HG02798 (cell line): ENCODE results near the gene UNC5B.

ENCODE experiments used
- ATAC-seq: cut with Tn5 transposase; IDR thresholded peaks from one replicate; pipeline ENCODE4 v1.9.1; 2021; ENCODE audit warnings: mild to moderate bottlenecking; ENCODE audit not compliant: unreplicated experiment, poor library complexity

Gene UNC5B

DNA sequence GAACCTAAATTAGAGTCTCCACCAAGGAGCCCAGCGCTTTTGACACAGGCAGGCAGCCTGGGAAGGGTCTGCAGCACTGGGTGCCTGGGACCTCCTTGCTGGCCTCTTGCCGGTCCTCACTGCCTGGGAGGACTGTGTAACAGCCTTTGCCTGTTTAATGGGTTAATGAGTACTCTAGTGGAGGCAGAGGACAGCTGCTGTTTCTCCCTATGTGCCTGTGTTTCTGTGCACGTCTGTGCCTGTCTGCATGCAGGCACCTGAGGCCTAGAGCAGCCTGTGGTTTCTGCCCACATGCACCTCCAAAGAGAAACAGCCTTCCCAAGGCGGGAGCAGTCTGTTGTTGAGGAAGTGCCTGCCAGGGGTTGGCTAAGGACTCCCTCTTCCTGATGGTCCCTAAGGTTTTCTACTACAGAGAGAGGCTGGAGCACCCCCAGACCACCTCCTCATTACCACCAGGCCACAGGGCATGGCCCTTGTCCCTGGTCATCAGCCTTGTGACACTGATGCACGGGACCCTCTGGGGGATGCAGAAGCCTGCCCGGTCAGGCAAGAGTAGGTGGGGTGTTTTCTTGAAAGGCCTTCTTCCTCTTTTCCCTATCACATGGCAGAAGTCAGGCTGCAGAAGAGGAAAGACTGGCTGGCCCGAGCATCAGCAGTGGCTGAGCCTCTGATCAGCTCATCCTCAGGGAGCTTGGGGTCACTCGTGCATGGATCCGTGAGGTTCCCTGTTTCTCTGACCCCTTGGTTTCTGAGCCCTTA is 120.9 kb downstream of the UNC5B start:
- peak; percentile 48 for ATAC-seq

DNA sequence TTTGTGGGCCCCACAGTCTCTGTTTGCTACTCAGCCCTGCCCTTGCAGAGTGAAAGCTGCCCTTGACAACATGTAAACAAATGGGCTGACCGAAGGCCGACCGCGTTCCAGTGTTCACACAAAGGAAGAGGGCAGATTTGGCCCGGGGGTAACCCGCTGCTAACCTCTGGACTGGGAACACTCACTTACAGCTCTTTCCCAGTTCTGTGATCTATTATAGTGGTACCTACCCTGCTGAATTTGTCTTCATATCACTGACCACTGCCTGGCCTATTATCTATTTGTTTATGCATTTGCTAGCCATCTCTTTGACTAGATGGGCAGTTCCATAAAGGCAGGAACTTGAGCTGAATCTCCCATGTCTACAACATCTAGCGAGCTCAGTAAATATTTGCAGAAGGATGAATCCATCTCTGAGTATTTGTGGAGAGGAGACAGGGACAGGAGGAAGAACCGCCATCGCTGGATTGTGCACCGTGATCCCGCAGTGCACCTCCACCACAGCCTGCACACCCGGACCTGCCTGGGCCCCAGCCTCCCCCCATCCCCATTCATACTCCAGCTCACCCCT is 121.9 kb downstream of the UNC5B start:
- ATAC-seq, result no peak

DNA sequence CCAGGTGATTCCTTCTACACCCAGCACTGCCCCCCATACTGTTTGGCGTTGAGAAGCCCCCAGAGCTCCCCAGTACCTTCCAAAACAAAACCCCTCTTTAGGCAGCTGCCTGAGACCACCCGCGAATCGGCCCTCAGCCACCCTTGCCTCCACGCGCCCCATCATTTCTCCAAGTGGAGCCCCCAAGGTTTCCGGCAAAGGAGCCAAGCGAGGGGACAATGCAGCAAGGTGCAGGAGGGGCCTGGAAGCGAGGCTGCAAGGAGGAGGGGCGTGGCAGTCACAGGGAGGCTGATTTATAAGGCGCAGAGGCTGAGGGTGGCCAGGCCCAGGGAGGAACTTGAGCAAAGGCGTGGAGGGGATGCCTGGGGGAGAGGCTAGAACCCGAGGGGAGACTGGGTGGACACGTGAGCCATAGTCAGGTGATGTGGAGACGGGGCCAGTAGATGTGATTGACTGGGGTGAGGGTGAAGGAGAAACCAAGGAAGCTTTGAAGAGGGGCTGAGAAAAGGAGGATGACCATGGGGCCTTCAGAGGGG is 122.9 kb downstream of the UNC5B start:
- no peak for ATAC-seq

DNA sequence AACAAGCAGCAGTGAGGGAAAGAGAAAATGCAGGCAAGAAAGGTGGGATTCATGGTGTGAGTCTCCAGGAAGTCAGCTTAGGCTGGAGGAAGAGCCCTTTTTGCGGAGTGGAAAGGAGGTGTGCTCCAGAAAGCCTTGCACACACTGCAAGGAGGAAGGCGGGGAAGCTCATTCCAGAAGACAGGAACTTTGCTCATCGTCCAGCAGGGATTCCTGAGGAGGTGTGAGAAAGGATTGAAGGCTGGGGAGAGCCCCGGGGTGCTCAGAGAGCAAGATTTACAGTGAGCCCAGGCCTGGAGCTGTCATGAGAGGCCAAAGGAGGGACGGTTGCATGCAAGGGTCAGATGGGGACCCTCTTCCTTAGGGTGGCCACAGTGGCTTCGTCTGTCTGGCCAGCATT is 124.3 kb downstream of the UNC5B start:
- no peak for ATAC-seq

DNA sequence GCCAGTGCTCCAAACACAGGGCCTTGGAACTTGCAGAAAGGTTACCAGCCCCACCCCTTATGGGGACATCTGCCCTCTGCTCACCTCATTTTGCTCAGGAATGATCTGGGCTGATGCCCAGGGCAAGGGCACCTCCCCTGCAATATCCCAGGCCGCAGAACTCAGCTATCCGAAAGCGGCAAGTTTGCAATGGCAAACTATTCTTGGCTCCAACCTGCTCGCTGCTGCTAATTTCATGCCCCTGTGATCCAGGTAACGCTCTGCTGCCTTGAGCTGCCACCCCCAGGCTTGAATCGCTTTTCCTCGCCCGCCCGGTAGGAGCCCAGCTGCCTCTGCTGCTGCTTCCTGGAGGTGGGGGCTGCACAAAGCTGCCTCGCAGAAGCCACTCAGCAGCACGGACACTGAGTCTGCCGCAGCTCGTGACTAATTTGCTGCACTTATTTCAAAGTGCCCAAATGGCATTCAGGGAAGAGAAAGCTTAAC is 124.9 kb downstream of the UNC5B start:
- ATAC-seq, result no peak

DNA sequence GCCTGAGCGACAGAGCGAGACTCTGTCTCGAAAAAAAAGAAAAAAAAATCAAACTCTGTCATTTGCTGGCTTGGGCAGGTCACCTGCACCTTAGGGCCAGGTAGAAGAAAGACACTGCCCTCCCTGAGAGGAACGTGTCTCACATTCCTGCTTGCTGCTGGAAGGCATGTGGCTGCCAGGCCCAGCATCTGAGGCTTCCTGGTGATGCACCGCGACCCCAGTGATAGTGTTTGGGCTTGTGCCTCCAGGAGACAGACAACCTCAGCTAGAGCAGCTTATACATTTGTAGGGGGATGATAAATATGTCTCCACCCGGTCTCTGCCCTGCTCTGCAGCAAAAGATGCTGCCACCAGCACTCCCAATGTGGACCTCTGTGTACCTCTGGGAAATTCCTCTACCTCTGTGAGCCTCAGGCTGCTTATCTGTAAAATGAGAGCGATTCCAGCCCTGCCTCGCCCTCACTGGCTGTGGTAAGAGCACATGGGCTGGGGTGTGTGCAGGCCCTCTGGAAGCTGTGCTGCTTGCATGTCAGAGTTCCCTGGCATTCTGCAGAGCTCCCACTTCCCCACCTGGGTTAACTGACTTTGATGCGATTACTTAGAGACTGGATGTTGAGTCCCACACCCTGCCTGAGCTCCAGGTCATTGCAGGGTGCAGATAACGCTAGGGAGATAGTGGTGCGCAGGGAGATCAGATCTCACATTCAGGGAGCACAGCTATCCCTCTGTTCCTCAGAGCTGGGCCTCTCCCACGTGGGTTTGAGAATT is 126.5 kb downstream of the UNC5B start:
- no peak for ATAC-seq

DNA sequence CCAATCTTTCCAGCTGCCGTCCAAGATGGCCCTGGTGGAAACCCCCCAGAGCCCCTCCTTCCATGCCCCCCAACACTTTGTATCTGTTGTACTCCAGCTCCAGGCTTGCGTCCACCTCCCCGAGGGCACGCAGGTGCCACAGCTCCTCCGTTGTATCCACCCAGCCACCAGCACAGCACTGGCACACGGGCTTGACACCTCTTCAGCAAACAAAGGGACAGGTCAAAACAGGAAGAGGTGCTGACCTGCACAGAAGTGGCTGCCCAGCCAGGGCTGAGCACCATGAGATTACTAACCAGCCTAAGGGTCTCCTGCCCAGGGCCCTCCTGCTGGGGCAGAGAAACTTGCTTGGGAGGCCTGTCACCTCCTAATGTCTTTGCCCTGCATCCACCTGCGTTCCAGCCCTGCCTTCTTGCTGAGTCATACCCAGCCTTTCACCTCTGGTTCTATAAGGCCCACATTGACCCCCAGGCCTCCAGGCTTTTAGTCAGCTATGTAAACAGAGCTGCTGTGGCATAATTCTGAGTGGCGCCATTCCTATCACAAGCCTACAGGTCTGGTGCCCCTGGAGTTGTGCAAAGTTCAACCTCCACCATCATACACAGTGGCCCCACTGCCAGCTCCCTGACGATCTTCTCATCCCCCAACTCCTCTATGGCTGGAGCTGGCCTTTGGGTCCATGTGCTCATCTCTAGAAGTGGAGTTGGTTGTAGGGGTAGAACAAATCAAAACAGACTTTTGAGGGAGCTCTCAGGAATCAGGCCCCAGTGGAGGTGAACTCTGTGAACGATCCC is 127.6 kb downstream of the UNC5B start:
- no peak for ATAC-seq

DNA sequence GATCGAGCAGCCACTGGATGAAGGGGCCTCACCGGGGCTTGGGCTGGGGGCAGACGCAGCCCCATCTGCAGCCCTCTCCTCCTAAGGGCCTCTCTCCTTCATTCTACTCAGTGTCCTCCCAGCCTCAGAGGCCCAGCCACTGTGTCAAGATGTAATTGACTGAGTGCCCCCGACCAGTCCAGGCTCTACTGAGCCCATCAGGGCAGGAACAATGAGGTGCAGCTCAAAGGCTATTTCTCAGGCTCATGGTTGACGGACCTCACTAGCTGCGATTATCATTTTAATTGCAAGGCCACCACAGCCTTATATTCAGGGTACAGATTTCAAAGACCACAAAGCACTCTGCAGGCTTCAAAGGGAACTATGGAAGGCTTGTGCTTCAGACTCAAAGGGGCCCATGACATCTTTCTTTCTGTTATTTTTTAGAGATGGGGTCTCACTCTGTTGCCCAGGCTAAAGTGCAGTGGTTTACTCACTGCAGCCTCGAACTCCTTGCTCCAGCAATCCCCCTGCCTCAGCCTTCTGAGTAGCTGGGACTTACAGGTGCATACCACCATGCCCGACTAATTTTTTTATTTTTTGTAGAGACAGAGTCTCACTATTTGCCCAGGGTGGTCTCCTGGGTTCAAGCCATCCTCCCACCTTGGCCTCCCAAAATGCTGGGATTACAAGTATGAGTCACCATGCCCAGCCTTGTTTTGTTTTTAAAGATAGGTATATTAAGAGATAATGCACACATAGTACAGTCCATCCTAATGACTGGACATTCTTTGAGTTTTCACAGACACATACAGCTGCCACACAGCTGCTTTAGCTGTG is 130.4 kb downstream of the UNC5B start:
- no peak for ATAC-seq

DNA sequence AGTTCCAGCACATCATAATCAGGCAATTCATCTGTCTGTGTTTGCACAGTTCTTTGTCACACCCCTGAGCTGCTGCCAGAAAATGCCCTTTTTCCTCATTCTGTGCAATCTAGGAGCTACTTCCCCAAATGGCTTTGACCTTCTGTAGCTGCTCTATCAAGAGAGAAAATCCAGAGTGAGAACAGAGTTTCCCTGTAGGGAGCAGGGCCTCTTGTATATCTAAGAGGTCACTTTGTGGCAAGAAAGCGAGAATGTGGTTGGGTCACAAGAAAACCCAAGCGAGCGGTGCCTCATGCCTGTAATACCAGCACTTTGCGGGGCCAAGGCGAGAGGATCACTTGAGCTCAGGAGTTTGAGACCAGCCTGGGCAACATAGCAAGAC is 131.0 kb downstream of the UNC5B start:
- no peak for ATAC-seq

DNA sequence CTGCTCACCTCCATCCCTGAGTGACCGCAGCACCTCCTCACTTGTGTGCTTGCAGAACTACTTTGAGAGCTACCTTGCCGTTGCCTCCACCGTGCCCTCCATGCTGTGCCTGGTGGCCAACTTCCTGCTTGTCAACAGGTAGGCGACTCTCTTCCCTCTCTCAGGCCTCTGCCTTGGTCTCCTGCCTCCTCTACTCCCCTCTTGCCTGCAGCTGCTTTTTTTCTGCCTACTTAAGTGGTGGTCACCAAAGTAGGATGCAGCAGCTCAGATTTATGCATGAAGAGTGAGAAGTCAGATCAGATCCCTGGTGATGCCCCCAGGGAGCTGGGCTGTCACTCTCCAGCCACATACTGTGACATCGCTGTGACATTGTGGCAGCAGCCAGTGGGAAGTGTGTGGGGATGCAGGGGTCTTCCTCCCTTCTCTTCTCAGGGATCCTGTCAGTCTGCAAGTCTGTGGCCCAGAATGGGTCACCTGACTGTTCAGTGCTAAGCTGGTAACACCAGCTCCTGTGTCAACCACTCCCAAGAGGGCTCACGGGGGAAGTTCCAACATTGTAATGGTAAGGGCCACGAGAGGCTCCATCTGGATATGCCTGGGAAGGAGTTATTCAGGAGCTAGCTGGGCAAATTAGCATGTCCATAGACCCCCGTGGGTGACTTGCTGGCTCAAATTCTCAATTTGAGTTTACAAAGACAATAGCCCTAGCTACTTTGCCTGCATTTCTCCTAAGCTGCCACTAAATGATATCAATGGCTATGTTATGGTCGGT is 132.0 kb downstream of the UNC5B start:
- ATAC-seq, result no peak

DNA sequence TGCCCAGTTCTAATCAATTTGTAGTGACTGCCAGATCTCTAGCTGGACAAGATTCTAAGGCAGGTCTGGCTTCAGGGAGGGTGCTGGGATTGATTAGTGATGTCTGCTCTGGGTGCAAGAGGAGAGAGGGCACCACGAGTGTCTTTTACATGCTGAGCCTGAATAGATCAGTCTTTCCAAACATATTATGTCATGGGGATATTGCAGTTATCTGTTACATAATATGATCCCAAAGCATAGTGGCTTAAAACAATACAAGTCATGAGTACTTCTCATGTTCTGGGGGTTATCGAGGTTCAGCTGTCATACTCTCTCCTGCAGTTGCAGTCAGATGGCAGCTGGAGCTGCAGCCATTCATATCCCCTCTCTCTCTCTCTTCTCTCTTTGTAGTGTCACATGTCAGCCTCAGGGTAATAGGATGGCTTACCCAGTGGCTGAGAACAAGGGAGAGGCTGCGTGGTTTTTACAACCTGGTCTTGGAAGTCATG is 132.7 kb downstream of the UNC5B start:
- no peak for ATAC-seq

DNA sequence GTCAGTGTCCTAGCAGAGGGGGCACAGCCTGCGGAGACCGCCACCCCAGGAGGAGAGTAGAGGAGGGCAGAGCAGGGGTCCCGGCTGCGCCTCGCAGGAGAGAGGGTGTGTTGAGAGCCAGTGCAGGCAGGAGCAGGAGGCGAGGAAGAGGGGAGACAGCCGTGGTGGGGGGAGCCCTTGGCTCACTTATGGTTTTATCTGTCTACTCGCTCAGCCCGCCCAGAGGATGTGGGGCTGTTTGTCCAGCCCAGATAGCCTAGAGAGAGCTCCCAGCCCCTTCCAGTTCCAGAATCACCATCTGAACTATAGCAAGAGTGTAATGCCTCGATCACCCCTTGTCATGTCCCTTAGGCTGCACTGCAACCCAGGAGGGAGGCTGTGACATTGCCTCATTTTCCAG is 133.3 kb downstream of the UNC5B start:
- no peak for ATAC-seq

DNA sequence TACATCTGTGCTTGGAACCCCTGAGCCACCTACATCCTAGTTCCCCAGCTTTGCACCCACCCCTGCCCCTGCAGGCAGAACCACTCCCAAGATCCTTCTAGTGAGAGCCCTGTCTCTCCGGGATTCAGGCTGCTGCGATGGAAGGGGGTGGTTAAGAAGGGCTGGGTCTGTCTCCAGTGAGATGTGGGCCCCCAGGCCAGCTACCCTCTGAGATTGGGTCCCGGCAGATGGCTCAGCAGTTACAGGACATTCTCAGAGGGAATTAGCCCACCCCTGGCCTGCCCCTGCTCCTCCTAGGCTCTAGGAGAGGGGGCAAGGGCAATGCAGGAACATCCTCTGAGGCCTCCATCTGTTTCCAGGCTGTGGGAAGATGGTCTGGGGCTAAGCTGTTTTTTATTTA is 134.4 kb downstream of the UNC5B start:
- ATAC-seq, result no peak

DNA sequence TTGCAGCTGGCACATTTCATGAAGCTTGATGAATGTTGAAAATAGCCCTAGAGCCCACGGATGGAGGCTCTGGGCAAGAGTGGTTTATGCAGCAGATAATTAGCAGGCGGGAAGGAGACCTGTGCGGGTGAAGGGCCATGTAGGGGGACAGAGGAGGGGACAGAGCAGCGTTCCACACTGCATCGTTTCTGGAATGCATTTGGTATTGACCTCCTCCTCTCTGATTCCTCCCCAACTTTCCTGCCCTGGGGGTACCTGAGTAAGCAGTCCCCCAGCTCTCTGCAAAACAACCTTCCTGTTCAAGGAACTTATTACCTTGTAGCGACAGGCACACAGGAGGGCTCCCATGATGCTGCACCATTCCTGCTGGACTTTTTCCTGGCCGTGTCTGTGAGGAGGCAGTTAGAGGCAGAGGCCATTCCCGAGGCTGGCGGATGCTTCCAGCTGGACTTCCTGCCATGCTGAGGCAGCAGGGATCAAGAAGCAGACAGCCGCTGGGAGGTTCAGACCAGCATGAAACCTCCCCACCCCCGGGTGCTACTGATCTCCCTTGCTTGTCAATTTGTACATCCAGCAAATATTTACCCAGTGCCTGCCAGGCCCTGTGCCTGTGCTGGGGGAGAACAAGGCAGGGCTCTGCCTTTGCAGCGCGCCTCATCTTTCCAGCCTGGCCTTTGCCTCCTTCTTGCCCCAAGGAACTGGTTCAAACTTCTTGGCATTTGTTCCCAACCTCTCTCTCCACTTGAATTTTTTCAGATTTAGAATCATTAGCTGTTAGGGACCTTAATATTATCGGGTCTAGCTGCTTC is 135.4 kb downstream of the UNC5B start:
- no peak for ATAC-seq

DNA sequence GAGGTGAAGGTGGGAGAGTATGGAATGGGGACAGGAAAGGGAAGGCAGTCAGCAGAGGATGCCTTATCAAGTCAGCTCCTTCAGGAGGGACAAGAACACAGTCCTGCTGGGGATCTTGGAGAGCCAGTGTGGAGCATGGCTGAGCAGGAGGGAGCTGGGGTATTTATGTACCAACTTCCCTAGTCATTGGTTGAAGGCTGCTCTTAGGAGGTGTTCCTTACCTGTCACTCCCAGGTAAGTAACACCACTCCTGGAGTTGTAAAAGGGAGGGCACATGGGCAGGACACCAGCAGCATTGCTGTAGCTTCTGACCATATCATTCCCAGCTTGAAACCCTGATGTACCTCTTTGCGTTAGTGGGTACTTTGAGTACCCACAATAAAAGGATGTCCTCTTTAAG is 136.5 kb downstream of the UNC5B start:
- no peak for ATAC-seq

DNA sequence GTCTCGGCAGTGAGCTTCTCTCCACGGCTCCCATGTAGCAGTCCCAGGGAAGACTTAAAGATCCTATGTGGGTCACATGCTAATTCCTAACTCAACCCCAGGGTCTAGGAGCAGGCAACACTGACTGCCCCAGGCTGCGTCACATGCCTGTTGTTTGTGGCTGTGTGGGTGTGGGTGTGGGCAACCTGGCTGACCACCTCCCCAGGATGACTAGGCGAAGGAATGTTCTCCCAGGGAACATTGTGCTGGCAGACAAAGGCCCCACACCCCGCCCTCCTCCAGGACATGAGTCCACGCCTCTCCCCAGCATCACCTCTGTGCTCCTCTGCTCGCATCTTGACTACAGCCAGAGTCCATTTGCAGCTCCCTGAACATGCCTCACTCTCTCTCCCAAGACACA is 137.0 kb downstream of the UNC5B start:
- ATAC-seq, result no peak

DNA sequence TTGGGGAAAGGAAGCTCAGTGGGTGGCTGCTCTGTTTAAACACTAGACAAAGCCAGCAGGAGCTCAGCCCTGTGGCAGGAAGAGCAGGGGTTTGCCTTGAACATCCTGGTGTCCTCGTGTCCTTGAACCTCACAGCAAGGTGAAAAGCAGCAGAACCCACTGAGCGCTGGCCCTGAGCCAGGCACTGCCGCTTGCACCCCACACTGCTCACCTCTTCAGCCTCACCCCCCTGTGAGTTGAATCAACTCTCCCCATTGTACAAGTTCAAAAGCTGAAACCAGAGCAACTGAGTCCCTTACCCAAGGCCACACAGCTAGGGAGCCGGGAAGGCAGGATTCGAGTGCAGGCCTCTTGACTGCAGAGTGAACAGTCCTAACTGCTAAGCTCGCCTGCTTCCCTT is 138.7 kb downstream of the UNC5B start:
- ATAC-seq, result no peak
